Uterus (tissue), 2 donors: ENCODE data around the gene FSD2.

Experiments used
- POLR2A ChIP-seq, 2 donors: fragments of 450-650 bp; IDR thresholded peaks; one replicate each; pipeline ENCODE4 v1.6.1; 2016; ENCODE audit warnings: antibody characterized with exemption in 2 of 2, mild to moderate bottlenecking in 1 of 2, moderate library complexity in 1 of 2
- TF ChIP-seq, protein P1 (sequence below), 4 experiments: fragments of 200-600 bp in 2 of 4; fragments of 450-650 bp in 2 of 4; sonication (generic) in 2 of 4; IDR thresholded peaks; one replicate each; pipeline ENCODE4 v1.5.1; 2016 to 2019; ENCODE audit warnings: antibody characterized with exemption in 4 of 4, mild to moderate bottlenecking in 2 of 4, moderate library complexity in 1 of 4

DNA sequence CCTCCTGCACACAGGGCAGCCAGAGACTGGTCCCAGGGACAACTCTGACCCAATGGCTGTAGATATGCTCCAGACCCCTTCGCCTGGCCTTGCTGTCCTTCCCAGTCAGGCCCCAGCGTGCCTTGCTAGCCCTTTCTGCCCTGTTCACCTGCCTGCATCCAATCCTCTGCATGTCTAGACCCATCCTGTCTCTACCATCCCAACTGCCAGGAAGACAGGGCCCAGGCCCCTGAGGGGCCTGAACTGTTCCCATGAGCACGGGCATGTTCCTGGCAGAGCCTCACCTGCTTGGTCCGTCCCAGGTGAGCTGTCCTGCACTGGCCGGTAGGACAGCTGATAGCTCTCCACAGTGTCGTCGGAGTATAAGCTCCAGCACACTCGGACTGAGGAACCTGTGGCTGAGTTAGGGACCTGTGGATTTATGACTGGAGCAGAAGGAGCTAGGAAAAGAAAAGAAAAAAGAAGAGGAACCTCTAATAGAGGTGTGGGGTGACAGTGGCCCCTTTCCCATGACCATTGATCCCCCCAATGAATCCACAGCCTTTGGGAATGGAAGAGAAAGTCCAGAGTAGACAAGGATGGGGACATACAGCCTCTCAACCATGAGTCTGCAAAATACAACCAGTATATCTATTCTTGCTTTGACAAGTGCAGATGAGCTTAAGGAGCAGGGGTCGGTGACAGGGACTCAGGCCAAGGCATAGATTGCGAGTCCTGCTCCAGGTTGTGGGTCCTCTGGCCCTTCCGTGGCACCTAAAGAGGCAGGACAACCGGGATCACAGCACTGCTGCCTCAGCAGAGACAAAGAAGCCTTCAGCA lies 33.9 kb downstream of the FSD2 start:
- TF ChIP-seq, protein P1, sequence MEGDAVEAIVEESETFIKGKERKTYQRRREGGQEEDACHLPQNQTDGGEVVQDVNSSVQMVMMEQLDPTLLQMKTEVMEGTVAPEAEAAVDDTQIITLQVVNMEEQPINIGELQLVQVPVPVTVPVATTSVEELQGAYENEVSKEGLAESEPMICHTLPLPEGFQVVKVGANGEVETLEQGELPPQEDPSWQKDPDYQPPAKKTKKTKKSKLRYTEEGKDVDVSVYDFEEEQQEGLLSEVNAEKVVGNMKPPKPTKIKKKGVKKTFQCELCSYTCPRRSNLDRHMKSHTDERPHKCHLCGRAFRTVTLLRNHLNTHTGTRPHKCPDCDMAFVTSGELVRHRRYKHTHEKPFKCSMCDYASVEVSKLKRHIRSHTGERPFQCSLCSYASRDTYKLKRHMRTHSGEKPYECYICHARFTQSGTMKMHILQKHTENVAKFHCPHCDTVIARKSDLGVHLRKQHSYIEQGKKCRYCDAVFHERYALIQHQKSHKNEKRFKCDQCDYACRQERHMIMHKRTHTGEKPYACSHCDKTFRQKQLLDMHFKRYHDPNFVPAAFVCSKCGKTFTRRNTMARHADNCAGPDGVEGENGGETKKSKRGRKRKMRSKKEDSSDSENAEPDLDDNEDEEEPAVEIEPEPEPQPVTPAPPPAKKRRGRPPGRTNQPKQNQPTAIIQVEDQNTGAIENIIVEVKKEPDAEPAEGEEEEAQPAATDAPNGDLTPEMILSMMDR (IDR thresholded peaks at IDR 0.05), result no peak
- TF ChIP-seq POLR2A (IDR thresholded peaks at IDR 0.05), result no peak
